Measurements from ENCODE around the gene TGM2.

DNA sequence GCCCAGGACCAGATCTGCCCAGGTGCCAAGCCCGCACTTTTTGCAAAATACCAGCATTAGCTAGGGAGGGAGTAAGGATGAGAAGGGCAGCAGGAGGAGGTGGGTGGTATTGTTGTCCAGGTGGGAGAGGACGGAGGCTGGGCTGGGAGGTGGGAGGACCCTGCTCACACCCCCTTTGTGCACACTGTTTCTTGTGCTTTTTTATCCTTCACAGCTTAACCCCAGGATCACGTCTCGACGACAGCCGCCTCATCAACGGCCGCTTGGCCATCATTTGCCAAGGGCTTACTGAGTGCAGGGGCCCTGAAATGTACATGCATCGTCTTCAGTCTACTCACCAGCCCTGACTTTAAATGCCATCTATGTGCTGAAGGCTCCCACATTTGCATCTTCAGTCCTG lies 12.1 kb upstream of the TGM2 start:
- TF ChIP-seq, protein P1, sequence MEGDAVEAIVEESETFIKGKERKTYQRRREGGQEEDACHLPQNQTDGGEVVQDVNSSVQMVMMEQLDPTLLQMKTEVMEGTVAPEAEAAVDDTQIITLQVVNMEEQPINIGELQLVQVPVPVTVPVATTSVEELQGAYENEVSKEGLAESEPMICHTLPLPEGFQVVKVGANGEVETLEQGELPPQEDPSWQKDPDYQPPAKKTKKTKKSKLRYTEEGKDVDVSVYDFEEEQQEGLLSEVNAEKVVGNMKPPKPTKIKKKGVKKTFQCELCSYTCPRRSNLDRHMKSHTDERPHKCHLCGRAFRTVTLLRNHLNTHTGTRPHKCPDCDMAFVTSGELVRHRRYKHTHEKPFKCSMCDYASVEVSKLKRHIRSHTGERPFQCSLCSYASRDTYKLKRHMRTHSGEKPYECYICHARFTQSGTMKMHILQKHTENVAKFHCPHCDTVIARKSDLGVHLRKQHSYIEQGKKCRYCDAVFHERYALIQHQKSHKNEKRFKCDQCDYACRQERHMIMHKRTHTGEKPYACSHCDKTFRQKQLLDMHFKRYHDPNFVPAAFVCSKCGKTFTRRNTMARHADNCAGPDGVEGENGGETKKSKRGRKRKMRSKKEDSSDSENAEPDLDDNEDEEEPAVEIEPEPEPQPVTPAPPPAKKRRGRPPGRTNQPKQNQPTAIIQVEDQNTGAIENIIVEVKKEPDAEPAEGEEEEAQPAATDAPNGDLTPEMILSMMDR (IDR thresholded peaks at IDR 0.05; ENCODE audit: low read depth, low read length): no peak
- no peak for TF ChIP-seq EZH2phosphoT487 (IDR thresholded peaks at IDR 0.05; ENCODE audit: low read depth)
